ENCODE results near the gene ST8SIA6.
A peak's percentile ranks its signal among the peaks of the same experiment; 100 is the strongest.

Gene ST8SIA6

DNA sequence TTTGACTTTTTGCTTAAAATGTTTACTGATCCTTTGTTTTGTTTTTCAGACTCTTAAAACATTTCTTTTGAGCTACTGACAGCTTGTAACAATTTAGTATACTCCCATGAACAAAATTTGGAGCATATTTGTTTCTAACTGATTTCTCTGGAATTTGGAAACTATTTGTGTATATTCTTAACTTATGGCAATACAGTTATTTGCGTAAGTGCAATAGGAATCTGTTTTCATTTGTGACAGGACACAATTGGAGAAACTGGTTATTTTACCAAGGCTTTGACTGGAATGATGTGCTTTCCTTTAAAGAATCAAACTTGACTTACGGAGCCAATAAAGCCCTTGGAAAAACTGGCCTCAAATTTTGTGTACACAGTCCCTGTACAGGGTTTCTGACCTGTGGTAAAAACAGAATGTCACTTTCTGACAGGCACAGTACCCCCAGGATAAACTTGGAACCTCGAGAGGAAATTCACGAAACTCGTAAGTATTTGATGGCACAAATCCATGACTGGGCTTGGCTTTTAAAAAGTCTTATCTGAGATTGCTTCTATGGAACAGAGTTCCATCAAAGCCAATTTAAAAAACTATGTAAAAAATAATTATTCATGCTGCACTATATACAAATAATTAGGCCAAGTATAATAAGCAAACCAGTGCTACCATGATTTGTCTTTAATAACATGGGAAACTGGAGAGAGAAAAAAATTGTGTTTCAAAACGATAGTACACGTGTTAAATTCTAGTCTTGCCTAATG is 70.4 kb downstream of the ST8SIA6 start:
- no peak for DNase-seq

DNA sequence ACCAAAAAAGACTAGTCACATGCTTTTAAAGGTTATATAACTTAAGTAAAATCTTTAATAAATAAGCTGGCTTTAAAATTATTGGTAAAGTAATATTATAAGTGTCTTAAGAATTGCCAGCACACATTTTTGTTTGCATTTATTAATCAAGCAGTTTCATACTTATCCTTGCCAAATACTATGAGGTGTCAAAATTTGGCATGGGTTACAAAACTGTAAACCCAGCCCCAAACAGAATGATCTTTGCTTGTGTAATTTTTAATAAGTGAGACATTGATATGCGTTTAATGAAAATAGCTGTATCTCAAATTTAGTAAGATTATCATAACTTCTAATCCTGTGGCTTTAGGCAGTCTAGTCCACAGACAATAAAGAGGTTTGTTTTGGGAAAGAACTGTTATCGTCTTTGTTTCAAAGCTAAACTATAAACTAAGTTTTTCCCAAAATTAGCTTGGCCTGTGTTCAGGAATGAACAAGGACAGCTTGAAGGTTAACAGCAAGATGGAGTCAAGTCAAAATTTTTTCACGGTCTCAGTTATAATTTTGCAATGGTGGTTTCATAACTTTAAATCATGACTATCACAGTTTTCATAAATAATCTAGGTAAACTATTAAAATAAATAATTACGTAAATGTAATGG is 72.8 kb downstream of the ST8SIA6 start:
- DNase-seq: no peak

- no peak for DNase-seq
Measured at GRCh38 chr10:17380888-17381287, 73.5 kb downstream of the ST8SIA6 start.

DNA sequence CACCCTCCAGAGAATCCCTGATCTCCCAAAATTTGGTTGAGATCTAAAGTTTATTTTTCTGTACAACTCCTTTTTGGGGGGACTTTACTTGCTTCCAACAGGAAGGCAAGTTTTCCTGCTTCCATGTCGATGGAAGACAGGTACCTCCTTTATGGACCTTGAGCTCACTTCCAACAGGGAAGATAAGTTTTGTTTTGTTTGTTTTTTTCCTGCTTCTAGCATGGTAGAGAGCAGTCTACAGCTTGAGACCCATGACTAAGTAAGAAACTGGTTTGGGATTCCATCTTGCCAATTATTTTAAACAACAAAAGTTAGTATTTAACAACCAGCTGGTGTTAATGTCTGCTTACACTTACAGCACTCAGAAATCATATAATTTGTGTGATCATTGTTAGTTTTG is 74.4 kb downstream of the ST8SIA6 start:
- DNase-seq: no peak

DNA sequence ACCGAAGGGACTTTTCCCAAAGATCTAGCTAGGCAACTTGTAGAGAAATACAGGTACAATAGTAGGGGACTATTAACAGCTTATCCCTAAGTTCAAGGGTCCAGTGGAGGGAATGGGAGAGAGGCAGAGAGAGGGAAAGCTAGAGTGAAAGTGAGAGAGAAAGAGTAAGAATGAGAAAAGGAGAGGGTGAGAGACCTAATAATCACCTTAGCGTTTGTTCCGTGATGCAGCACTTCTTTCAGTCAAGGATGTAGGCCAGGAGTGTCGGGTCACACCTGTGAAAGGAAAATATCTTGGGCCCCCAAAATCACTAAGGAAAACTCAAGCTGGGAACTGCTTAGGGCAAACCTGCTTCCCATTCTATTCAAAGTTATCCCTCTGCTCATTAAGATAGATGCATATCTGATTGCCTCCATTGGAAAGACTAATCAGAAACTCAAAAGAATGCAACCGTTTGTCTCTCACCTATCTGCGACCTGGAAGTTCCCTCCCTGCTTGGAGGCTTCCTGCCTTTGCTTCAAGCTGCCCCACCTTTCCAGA is 75.2 kb downstream of the ST8SIA6 start:
- no peak for DNase-seq

- peak; percentile 40 for DNase-seq
Measured at GRCh38 chr10:17375936-17376584, 78.3 kb downstream of the ST8SIA6 start.

DNA sequence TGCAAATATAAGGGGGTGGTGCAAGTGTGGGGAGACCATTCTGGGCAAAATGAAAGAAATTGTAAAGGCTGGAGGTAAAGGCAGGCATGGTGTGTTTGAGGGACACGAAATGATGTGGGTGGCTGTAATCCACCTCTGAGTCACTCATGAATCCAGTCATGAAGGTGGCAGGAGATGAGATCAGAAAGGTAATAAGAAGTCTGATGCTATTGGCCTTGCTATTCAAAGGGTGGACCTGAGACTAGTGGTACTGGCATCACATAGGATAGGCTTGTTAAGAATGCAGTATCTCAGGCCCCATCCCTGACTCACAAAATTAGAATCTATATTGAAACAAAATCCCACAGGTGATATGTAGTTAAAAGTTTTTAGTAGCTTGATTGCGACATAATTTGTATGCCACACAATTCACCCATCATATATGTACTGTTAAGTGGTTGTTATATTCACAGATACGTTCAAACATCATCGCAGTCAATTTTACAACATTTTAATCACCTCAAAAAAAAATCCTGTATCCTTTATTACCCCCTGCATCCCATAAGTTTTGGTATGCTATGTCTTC is 85.6 kb downstream of the ST8SIA6 start:
- DNase-seq: no peak

DNA sequence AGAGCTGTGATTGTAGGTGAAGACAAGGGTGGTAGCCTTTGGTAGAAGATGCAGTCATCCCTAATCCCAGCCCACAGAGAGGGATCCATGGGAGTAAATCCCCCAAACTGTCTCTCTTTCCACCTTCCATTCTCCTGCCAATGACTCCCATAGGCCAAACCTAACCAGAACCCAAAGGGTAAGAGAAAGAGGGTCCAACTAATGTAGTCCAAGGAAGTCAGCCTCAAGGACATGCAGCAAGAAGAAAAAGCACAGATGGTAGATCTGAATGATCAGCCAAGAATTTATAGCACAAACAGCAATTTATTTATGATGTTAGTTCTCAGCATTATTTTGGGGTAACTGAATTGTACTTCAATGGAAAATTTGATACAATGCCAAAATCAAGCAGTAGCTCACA is 87.7 kb downstream of the ST8SIA6 start:
- DNase-seq: no peak

- no peak for DNase-seq
Measured at GRCh38 chr10:17365402-17365801, 89.0 kb downstream of the ST8SIA6 start.

- DNase-seq: no peak
Measured at GRCh38 chr10:17358461-17358860, 95.9 kb downstream of the ST8SIA6 start.

- no peak for DNase-seq
Measured at GRCh38 chr10:17357781-17358180, 96.6 kb downstream of the ST8SIA6 start.

- DNase-seq: no peak
Measured at GRCh38 chr10:17356820-17357219, 97.6 kb downstream of the ST8SIA6 start.

- DNase-seq: no peak
Measured at GRCh38 chr10:17354781-17355180, 99.6 kb downstream of the ST8SIA6 start.

- no peak for DNase-seq
Measured at GRCh38 chr10:17353568-17354300, 100.7 kb downstream of the ST8SIA6 start.

- DNase-seq: no peak
Measured at GRCh38 chr10:17352583-17352982, 101.8 kb downstream of the ST8SIA6 start.

DNA sequence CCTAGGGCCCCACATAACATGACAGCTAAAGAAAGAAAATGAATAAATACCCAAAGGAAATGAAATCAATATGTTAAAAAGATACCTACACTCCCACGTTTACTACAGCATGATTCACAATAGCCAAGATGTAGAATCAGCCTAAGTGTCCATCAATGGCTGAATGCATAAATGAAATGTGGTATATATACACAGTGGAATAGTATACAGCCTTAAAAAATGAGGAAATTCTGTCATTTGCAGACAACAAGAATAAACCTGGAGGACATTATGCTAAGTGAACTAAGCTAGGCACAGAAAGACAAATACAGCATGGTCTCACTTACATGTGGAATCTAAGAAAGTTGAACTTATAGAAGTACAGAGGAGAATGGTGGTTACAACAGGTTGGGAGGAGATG is 102.9 kb downstream of the ST8SIA6 start:
- no peak for DNase-seq

DNA sequence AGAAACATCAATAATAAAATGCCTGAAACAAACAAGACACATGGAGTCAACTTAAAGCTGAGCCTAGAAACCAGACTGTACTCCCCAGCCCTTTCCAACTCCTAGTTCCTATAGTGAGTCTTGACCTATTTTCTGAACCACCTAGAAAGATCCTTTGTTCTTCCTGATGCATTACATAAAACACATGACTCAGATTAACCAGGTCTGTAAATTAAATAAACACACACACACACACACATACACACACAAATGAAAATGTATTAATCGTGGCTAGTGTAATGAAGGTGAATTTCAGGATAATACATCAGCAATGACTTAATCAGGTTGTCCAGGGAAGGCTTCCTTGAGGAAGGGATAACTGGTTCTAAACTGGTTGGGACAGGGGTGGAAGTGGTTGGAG is 104.7 kb downstream of the ST8SIA6 start:
- no peak for DNase-seq

DNA sequence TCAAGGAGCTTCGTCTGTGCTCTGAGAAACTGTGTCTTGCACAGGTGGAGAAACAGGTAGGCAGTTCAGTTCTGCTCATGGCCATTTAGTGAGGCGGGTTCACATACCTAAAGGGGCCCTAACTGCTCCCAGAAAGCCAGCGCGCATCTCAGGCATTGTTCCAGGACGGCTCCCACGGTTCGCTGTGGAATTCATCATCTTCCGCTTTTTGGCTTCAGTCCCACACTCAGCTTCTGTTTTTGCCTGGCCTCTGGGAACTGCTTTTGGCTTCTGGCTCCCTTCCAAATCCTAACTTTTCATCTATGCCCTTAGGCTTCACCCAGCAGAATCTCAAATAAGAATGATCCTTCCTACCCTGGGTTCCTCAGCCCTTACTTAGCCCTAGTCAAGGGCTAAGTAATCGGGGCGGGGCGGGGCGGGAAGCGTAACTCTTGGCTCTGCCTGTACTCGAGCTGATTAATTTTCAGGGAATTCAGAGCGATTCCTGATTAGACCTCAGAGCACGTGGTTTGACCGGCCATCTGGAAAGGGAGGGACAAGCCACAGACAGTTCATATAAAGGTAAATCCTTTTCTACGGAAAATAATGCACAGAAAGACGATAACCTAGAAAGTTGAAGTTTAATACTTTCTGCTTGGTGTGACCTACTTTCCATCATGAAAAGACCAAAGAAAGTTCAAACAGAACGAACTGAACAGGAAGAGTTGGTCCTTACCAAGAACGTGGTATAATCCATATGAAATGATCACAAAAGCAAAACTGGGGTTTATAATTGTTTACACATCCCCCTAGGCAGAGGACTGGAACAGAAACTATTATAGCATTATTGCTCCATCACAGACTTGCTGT is 105.7 kb downstream of the ST8SIA6 start:
- DNase-seq: no peak

DNA sequence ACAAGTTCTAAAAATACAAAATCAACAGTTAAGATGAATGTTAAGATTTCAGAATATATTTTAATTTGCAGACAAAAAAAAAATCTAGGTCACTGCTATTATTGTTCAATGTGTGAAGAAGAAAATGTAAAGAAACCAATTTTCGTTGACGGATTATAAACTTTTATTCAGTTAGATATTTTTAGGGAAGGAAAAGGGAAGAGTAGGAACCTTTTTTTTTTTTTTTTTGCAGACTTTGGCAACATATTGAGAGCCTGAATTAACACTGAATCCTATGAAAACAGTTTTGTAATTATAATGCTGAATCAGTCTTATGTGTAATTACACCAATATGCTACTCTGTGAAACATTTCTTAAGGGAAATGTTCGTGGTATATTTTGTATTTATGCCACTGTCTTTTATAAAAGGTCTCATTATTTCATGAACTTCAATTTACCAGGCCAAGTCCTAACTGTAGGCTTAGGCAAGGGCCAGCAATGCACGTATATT is 106.3 kb downstream of the ST8SIA6 start:
- no peak for DNase-seq

DNA sequence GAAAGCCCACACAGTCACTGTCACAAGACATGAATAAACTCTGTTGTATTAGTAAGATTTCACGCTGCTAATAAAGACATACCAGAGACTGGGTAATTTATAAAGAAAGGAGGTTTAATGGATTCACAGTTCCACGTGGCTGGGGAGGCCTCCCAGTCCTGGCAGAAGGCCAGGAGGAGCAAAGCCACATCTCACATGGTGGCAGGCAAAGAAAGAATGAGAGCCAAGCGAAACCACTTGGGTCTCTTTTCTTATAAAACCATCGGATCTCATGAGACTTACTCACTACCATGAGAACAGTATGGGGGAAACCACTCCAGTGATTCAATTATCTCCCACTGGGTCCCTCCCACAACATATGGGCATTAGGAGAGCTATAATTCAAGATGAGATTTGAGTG is 110.2 kb downstream of the ST8SIA6 start:
- no peak for DNase-seq

DNA sequence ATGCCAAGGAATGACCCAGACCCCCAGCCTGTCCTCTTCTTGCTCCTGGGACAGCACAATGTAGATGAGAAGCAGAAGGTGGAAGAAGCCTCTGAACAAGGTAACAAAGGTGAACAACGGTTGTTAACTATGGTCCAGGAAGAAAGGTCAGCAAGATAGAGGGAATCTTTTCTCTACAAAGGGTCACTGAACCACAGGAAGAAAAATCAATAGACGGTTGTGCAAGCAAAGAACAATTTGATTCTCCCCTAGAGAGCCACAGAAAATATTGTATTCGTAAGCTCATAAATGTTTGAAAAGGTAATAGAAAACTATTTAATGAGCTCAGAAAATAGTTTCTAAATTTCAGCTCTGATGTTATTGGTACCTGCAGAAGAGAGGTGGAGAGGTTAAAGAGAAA is 111.3 kb downstream of the ST8SIA6 start:
- DNase-seq: no peak

All from CD4-positive, alpha-beta T cell treated with Interleukin-17A for 4 hours (primary cell).